ENCODE data around the gene PRSS27. TPM values are rescaled to one million over a fixed set of nuclear protein-coding genes. Genes with fewer than 3 reads are reported as not detected.

PRSS27 gene
- total RNA-seq, 4 donors from 2014 or later = 0.67 to 10.3 (median 2.4) TPM

GRCh38 chr16:2702871-2703745, 16.9 kb downstream of the PRSS27 start:
- ATAC-seq = no peak
- H3K27ac ChIP-seq = no peak overlapping the region
- H3K4me1 ChIP-seq = no peaks in the 10 kb centered on the region
- H3K36me3 ChIP-seq = peaks cover 0 to 100% of the 10 kb centered on the region in 2 donors
- no peaks in the 10 kb centered on the region for H3K27me3 ChIP-seq
- WGBS, 2 donors (ENCODE audit: low coverage in 1 of 2) = 87% methylated on average over 3 of the region's 28 CpGs; no CpG with 5 or more reads in 1 of the 2 donors
- H3K4me3 ChIP-seq = no peak overlapping the region
- H3K9me3 ChIP-seq = no peaks in the 10 kb centered on the region
- TF ChIP-seq POLR2A (IDR thresholded peaks at IDR 0.05) (no peak), CTCF (IDR thresholded peaks at IDR 0.05) (no peak), EP300 (IDR thresholded peaks at IDR 0.05) (no peak), POLR2AphosphoS5 (IDR thresholded peaks at IDR 0.05) (no peak)

GRCh38 chr16:2702438-2702825, 17.6 kb downstream of the PRSS27 start:
- no peak overlapping the region for H3K4me3 ChIP-seq
- H3K9me3 ChIP-seq = no peaks in the 10 kb centered on the region
- no peaks in the 10 kb centered on the region for H3K27me3 ChIP-seq
- peaks cover 0 to 100% of the 10 kb centered on the region in 2 donors for H3K36me3 ChIP-seq
- no peak for ATAC-seq
- no peaks in the 10 kb centered on the region for H3K4me1 ChIP-seq
- TF ChIP-seq CTCF (IDR thresholded peaks at IDR 0.05) (no peak), EP300 (IDR thresholded peaks at IDR 0.05) (no peak), POLR2AphosphoS5 (IDR thresholded peaks at IDR 0.05) (no peak), POLR2A (IDR thresholded peaks at IDR 0.05) (no peak)
- no peak overlapping the region for H3K27ac ChIP-seq
- WGBS, 2 donors (ENCODE audit: low coverage in 1 of 2) = no CpG with 5 or more reads among the region's 13 CpGs

- Histone ChIP-seq H3K36me3 (peaks cover 0 to 100% of the 10 kb centered on the region in 2 donors), H3K4me3 (no peak overlapping the region), H3K27ac (no peak overlapping the region), H3K9me3 (no peaks in the 10 kb centered on the region), H3K4me1 (no peaks in the 10 kb centered on the region), H3K27me3 (no peaks in the 10 kb centered on the region)
- WGBS, 2 donors (ENCODE audit: low coverage in 1 of 2) = 89% methylated on average over 10 of the region's 29 CpGs; no CpG with 5 or more reads in 1 of the 2 donors
- TF ChIP-seq POLR2AphosphoS5 (IDR thresholded peaks at IDR 0.05) (no peak), POLR2A (IDR thresholded peaks at IDR 0.05) (no peak), CTCF (IDR thresholded peaks at IDR 0.05) (no peak), EP300 (IDR thresholded peaks at IDR 0.05) (no peak)
- ATAC-seq = no peak
Observed at GRCh38 chr16:2701713-2702437, 18.1 kb downstream of the PRSS27 start.

GRCh38 chr16:2701272-2701671, 18.8 kb downstream of the PRSS27 start:
- H3K4me1 ChIP-seq = no peaks in the 10 kb centered on the region
- peaks cover 0 to 100% of the 10 kb centered on the region in 2 donors for H3K36me3 ChIP-seq
- H3K27ac ChIP-seq = no peak overlapping the region
- H3K27me3 ChIP-seq = no peaks in the 10 kb centered on the region
- H3K4me3 ChIP-seq = no peak overlapping the region
- TF ChIP-seq POLR2AphosphoS5 (IDR thresholded peaks at IDR 0.05) (no peak), EP300 (IDR thresholded peaks at IDR 0.05) (no peak), CTCF (IDR thresholded peaks at IDR 0.05) (no peak), POLR2A (IDR thresholded peaks at IDR 0.05) (no peak)
- no CpG with 5 or more reads among the region's 15 CpGs for WGBS, 2 donors (ENCODE audit: low coverage in 1 of 2)
- no peak for ATAC-seq
- no peaks in the 10 kb centered on the region for H3K9me3 ChIP-seq

Measured in gastroesophageal sphincter (tissue), 4 donors.